Limb (tissue), 2 donors: ENCODE measurements around the gene FBXL20.
"Not testable (repeated sequence)": the region's sequence is repeated elsewhere in the genome, so short reads cannot be mapped to it uniquely, and the experiment has no call there.

Experiments used
- DNase-seq, 2 donors: peaks; one replicate each; pipeline ENCODE4 v3.0.0-alpha.2; 2016; ENCODE audit errors: extremely low spot score in 2 of 2

The FBXL20 gene

DNA sequence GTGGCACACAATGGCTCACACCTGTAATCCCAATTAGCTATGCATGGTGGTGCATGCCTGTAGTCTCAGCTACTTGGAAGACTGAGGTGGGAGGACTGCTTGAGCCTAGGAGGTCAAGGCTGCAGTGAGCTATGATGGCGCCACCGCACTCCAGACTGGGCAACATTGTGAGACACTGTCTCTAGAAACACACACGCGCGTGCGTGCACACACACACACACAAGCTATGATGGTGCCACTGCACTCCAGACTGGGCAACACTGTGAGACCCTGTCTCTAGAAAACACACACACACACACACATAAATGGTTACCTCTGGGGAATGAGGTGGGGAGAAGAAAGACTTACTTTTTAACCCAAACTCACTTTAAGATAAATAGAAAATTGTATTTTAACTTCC is 16.4 kb downstream of the FBXL20 start:
- no peak for DNase-seq

DNA sequence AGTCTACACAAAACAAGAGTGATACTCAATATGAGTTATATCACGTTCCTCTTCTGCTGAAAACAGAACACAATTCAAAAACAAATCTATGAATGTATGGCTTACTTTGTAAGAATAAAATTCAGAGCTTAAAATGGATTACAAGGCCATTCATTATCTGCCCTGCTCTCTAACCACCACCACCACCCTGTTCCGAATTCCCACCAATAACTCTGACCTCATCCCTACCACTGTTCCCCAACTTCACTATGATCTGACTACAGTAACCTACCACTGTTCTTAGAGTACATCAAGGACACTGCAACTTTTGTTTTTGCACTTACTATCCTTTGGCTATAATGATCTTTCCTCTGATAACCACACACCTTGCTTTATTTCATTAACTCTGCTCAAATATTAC is 21.3 kb downstream of the FBXL20 start:
- DNase-seq: no peak

DNA sequence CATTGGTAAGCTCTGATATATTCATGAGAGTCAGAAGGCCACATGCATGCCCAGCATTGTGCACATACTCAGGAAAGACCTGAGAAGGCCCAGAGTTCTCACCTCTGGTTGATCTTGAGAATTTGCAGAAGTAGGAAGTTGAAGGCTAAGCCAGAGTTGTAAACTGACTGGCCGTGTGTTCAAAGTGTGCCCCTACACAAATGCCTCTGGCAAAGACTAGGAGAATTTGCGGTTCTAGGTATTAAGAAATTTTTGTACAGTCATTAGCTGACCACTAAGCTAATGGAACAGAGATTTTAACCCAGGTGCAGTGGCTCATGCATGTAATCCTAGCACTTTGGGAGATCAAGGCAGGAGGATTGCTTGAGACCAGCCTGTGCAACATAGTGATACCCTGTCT is 25.0 kb downstream of the FBXL20 start:
- DNase-seq: no peak

DNA sequence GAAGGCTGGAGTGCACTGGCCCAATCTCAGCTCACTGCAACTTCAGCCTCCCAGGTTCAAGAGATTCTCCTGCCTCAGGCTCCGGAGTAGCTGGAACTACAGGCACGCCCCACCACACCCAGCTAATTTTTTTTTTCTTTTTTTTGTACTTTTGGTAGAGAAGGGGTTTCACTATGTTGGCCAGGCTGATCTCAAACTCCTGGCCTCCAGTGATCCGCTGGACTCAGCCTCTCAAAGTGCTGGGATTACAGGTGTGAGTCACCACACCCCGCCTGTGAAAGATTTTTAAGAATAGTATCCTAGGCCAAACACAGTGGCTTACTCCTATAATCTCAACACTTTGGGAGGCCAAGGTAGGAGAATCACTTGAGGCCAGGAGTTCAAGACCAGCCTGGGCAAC is 33.6 kb downstream of the FBXL20 start:
- DNase-seq: not testable (repeated sequence)

DNA sequence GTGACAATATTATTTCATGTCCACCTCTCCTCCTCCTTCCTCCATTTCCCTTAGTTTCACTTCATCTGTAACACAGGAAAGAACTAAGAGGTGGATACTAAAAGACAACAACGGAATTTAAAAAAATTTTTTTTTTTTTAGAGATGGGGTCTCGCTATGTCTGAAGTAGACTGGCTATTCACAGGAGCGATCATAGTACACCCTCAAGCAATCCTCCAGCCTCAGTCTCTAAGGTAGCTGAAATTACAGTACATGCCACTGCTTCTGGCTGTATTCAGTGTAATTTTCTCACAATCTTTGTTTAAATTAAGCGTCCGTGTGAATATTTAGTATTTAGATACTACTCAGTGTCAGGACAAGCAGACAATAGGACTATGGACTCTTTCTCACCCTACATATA is 35.6 kb downstream of the FBXL20 start:
- DNase-seq: no peak

DNA sequence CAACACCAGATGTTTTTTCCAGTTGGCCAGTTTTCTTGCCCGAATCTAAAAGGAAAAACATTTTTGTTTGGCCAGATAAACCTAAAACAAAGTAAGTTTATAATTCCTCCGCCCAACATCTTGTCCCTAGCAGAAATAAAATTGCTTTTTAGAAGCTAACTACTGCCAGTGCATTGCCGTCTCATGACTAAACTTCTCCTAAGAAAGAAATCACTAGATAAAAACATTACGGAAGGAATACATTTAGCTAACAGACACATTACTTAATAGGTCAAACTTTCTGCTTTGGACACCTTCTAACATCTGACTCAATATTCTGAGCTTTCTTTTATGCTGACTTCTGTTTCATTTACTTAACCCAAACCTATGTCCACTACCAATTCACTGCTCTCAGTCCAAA is 36.2 kb downstream of the FBXL20 start:
- DNase-seq: no peak

DNA sequence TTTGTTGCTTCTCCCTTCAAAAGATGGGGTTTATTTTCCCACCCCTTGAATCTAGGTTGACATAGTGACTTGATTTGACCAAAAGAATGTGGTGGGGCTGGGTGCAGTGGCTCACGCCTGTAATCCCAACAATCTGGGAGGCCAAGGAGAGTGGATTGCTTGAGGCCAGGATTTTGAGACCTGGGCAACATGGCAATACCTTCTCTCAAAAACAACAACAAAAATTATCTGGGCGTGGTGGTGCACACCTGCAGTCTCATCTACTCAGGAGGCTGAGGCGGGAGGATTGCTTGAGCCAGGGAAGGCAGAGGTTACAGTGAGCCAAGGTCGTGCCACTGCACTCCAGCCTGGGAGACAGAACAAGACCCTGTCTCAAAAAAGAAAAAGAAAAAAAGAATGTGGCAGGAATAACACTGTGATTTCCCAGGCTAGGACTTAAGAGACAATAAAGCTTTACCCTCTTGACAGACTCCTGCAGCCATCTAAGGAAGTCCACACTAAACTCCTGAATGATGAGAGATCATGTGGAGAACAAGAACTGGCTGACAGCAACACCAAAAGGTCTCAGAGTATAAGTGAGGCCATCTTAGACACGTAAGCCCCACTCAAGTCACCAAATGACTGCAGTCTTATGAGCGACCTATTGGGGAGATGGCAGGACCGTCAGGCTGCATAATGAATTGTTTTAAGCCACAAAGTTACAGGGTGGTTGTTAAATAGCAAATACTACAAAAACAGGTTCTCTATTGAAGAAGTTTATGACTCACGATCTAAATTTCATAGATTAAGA is 37.0 kb downstream of the FBXL20 start:
- DNase-seq: no peak

DNA sequence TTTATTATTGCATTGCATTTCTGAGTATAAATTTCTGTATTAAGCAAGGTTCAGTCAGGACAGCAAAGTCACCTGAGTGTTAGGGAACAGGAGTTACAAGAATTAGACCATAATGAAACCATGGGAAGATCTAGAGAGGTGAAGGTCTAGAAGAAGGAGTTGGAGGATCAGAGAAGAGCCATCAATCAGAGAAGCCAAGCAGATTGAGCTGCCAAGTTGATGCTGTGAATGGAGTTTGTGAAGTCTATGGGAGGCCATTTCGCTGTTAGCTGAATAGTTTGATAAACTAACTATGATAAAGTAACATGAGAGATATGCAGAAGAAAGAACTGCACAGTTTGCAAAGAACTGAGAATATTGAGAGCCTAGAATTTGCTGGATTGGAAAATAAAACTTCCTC is 40.4 kb downstream of the FBXL20 start:
- no peak for DNase-seq

DNA sequence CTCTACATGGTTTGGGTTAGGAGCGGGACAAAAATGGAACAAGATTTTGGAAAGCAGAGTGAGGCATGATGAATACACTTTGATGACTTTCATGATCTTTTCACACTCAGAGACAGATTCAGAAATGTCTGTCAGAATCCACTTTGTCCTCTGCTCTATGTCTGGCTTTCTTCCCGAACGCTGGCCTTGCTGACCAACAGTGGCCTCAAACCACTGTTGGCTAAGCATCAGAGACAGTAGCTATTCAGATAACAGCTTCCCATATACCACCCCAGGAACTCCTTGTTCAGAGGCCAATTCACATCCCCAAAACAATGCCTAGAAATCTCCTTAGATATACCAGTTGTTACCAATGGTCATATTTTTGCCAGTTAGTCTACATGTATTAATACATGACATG is 40.9 kb downstream of the FBXL20 start:
- no peak for DNase-seq

DNA sequence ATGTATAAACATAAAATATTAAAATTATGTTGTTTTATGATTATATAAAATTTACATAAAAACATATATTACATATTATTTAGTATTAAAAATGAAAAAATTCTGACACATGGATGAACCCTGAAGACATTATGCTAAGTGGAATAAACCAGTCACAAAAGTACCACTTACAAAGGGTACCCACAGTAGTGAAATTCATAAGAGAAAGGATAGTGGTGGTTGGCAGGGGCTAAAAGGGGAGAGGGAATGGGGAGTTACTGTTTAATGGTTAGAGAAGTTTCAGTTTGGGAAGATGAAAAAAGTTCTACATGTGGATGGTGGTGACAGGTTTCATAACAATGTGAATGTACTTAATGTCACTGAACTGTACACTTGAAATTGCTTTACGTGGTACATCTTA is 41.4 kb downstream of the FBXL20 start:
- no peak for DNase-seq

DNA sequence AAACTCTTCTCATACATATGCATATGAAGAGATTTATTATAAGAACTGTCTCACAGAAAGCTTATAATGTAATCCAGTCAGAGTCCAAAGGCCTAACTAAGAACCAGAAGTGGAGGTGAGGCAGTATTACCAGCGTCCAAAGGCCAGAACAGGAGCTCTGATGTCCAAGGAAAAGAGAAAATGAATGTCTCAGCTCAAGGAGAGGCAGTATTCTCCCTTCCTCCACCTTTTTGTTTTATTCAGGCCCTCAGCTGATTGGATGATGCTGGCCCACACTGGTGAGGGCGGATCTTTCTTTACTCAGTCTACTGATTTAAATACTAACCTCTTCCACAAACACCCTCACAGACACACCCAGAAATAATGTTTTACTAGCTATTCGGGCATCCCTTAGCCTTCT is 43.4 kb downstream of the FBXL20 start:
- no peak for DNase-seq

DNA sequence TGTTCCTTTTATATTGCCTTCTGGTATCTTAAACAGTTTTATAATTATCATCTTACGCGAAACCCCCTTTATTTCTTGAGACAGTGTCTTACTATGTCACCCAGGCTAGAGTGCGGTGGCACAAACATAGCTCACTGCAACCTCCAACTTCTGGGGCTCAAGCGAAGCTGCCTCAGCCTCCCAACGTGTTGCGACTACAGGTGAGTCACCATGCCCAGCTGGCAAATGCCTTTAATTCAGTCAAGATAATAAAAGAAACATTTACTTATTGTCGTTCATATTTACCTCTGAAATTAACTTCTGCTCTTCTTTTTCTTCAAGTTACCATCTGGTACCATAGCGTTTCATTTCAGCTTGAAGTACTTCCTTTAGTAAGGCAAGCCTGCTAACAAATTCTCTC is 43.9 kb downstream of the FBXL20 start:
- DNase-seq: no peak

DNA sequence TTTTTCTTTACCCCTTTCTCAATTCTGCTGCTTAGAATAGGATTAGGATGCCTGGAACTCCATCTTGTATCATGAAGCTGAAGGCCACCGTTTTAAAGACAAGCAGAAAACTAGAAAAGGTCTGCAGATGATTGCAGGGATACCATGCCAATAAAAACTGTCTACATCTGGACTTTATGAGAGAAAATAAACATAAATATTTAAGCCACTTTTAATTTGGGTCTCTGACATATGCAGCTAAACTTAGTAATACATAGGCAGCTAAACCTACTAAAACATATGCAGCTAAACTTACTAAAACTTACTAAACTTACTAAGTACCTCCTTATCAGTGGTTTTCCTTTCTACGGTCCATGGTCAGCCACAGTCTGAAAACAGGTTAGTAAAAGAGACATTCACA is 48.4 kb downstream of the FBXL20 start:
- DNase-seq: no peak

DNA sequence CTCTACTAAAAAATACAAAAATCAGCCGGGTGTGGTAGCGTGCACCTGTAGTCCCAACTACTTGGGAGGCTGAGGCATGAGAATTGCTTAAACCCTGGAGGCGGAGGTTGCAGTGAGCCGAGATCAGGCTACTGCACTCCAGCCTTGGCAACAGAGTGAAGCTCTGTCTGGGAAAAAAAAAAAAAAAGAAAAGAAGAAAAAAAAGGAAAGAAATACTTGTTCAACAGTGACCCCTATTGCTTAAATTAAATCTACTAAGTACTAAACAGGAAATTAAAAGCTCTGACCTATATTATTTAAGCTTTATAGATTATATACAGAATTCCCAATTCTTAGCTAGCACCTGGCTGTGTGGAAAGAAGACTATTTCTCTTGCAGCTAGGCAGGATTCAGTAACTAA is 48.9 kb downstream of the FBXL20 start:
- DNase-seq: no peak

DNA sequence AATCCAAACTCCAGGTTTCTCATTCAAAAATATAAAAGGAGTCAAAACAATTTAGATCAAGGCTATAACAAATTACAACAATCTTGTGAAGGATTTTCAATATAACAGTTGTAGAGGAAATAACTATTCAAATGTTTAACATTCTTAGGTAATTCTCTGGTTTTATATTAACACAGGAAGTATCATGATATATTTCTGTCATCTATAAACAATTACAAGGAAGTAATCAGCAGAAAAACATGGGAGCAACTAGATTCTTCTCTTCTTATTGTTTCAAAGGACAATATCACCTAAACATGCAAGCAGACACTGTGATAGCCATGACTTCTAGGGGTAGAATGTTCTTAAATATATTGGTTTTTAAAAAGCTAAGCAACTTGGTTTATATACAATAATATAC is 49.9 kb downstream of the FBXL20 start:
- no peak for DNase-seq

DNA sequence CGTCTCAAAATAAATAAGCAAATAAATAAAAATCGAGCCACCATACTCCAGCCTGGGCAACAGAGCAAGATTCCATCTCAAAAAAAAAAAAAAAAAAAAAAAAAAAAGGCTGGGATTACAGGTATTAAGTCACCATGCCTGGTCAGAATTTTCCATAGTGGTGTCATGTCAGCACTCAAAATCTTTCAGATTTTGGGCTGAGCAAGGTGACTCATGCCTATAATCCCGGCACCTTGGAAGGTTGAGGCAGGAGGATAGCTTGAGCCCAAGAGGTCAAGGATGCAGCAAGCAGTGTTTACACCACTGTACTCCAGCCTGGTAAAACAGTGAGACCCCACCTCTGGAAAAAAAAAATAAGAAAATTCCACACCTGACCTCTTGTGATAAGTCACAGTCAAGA is 52.2 kb downstream of the FBXL20 start:
- no peak for DNase-seq

DNA sequence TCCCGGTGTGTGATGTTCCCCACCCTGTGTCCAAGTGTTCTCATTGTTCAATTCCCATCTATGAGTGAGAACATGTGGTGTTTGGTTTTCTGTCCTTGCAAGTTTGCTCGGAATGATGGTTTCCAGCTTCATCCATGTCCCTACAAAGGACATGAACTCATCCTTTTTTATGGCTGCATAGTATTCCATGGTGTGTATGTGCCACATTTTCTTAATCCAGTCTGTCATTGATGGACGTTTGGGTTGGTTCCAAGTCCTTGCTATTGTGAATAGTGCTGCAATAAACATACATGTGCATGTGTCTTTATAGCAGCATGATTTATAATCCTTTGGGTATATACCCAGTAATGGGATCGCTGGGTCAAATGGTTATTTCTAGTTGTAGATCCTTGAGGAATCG is 54.6 kb downstream of the FBXL20 start:
- not testable (repeated sequence) for DNase-seq

DNA sequence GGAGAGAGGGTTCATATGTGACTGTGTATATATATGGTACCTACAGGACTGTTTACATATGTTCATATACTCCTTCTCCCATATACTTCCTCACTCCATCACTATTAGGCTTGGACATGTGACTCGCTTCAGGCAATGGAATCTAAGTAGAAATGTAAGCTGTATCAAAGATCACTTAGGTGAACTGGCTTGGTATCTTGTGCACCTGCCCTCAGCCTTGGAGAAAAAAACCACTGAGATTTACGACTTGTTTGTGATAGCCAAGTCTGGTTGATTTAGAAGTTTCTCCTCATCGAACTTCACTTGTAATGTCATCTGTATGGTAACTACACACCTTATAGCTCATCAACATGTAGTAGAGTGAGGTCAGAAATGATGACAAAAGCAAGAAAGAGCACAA is 59.9 kb downstream of the FBXL20 start:
- DNase-seq: no peak

DNA sequence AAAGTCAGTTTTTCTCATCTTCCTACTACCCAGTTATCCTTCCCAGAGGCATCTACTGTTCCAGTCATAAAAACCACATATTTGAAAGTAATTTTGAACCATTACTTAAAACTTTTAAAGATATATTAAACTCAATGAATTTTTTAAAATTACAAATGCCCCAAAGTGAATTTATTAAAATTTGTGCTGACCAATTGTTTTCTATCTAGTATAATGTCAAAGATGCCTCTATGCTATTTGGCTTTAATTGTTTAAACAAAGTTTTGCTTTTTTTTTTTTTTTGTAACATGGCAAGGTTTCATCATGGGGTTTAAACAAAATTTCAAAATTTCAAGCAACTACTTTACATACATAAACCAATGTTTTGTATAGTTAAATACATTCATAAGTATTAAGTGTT is 60.7 kb downstream of the FBXL20 start:
- no peak for DNase-seq

DNA sequence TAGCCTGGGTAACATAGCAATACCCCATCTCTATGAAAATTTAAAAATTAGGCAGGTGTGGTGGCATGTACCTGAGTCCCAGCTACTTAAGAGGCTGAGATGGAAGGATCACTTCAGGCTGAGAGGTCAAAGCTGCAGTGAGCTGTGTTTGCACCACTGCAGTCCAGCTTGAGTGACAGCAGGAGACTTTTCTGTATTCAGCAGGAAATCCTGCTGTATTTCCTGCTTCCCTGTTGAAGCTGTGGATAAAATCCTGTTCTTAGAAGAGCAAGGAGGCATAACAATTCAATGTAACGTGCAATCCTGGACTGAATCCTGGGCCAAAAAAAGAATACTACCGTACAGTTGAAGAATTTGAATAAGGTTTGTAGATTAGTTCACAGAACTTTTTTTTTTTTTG is 62.2 kb downstream of the FBXL20 start:
- no peak for DNase-seq

DNA sequence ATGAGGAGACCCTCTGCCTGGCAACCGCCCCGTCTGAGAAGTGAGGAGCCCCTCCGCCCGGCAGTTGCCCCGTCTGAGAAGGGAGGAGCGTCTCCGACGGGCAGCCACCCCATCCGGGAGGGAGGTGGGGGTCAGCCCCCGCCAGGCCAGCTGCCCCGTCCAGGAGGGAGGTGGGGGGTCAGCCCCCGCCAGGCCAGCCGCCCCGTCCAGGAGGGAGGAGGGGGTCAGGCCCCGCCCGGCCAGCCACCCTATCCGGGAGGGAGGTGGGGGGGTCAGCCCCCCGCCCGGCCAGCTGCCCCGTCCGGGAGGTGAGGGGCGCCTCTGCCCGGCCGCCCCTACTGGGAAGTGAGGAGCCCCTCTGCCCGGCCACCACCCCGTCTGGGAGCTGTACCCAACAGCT is 63.8 kb downstream of the FBXL20 start:
- DNase-seq: not testable (repeated sequence)

DNA sequence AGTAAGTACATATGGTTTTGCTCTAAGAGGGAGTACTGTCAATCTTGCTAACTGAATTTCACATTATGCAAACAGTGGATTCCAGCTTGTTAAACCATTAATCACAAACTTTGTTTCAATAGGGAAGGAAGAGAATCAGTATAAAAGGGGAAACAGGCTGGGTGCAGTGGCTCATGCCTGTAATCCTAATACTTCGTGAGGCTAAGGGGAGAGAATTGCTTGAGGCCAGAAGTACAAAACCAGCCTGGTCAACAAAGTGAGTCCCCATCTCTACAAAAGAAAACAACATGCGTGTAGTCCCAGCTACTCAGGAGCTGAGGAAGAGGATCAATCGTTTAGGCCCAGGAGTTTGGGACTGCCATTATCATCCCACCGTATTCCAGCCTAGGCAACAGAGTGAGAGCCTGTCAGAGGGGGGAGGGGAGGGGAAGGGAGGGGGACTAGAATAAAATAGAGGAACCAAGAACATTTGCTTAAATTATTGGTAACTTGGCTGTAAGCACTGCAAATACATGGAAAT is 65.7 kb downstream of the FBXL20 start:
- DNase-seq: no peak

DNA sequence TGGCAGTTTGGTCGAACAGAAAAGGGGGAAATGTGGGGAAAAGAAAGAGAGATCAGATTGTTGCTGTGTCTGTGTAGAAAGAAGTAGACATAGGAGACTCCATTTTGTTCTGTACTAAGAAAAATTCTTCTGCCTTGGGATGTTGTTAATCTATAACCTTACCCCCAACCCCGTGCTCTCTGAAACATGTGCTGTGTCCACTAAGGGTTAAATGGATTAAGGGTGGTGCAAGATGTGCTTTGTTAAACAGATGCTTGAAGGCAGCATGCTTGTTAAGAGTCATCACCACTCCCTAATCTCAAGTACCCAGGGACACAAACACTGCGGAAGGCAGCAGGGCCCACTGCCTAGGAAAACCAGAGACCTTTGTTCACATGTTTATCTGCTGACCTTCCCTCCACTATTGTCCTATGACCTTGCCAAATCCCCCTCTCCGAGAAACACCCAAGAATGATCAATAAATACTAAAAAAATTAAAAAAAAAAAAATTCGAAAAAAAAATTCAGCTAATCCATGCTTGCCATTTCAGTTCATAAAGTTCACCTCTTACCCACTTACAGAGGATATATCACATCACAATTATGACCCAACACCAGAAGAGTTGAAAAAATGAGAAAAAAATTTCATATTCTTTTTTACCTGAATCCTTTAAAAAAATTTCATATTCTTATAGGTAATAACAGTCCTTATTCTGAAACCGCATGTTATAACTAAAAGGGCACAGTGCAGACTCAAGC is 67.2 kb downstream of the FBXL20 start:
- not testable (repeated sequence) for DNase-seq
